SU-DHL-6 (cell line): ENCODE data around the gene MGMT.

ENCODE experiments used
- EZH2phosphoT487 ChIP-seq: fragments of 200-600 bp; sonication (generic), shearing (Covaris generic); conservative IDR thresholded peaks from 2 replicates; pipeline ENCODE4 v1.6.1; 2018; ENCODE audit warnings: mild to moderate bottlenecking, antibody characterized with exemption, low read length, moderate library complexity, mixed read lengths
- TF ChIP-seq, protein P1 (sequence below): fragments of 200-600 bp; sonication (generic); IDR thresholded peaks from one replicate; pipeline ENCODE4 v1.5.1; 2017; ENCODE audit warnings: antibody characterized with exemption, mild to moderate bottlenecking, low read length, moderate library complexity; ENCODE audit not compliant: insufficient read depth, poor library complexity, severe bottlenecking

DNA sequence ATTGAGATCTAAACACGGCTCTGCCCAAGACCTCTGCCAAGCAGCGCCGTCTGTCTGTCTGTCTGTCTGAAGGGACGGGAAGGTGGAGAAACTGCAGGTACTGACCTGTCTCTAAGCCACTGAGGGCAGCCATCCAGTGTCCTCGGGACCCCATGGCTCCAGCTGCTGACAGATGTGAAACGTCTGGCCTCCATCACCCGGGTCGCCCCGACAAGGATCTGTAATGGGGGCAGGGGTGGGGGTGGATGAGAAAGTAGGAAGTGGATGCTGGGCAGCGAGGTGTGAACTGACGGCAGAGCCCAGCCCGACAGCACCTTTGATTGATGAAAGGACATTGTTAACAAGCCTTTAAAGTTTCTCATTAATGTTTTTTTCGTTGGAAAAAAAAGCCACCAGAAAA lies 304.0 kb downstream of the MGMT start:
- TF ChIP-seq, protein P1, sequence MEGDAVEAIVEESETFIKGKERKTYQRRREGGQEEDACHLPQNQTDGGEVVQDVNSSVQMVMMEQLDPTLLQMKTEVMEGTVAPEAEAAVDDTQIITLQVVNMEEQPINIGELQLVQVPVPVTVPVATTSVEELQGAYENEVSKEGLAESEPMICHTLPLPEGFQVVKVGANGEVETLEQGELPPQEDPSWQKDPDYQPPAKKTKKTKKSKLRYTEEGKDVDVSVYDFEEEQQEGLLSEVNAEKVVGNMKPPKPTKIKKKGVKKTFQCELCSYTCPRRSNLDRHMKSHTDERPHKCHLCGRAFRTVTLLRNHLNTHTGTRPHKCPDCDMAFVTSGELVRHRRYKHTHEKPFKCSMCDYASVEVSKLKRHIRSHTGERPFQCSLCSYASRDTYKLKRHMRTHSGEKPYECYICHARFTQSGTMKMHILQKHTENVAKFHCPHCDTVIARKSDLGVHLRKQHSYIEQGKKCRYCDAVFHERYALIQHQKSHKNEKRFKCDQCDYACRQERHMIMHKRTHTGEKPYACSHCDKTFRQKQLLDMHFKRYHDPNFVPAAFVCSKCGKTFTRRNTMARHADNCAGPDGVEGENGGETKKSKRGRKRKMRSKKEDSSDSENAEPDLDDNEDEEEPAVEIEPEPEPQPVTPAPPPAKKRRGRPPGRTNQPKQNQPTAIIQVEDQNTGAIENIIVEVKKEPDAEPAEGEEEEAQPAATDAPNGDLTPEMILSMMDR: no peak
- no peak for TF ChIP-seq EZH2phosphoT487
